GM23338 (cell line): ENCODE measurements around the gene DLG2. TPM values are rescaled to one million over a fixed set of nuclear protein-coding genes. Genes with fewer than 3 reads are reported as not detected.

ENCODE experiments used
- ATAC-seq: fragments of 200-7000 bp; cut with Tn5 transposase; 3 replicates; pipeline ENCODE4 v1.9.1; 2020
- DNase-seq: peaks from one replicate; pipeline ENCODE4 v3.0.0-alpha.2; 2015; ENCODE audit warnings: low spot score
- H2AFZ ChIP-seq: fragments of 200-600 bp; sonication (generic); 2 replicates; pipeline ENCODE4 v1.8.0; 2016; ENCODE audit warnings: antibody characterized with exemption, mild to moderate bottlenecking, moderate library complexity
- H3F3A ChIP-seq: fragments of 200-600 bp; sonication (generic); replicated peaks from 2 replicates; pipeline ENCODE4 v1.8.0; 2017; ENCODE audit warnings: antibody characterized with exemption, mixed run types, low read depth
- H3K27ac ChIP-seq: fragments of 200-600 bp; sonication (generic); 2 replicates; pipeline ENCODE4 v1.6.1; 2016; ENCODE audit warnings: low read depth
- H3K27me3 ChIP-seq: fragments of 200-600 bp; sonication (generic); 2 replicates; pipeline ENCODE4 v1.8.0; 2016; ENCODE audit warnings: mild to moderate bottlenecking, mixed run types, moderate library complexity; ENCODE audit not compliant: insufficient read depth
- H3K36me3 ChIP-seq: fragments of 200-600 bp; sonication (generic); 2 replicates; pipeline ENCODE4 v1.8.0; 2016; ENCODE audit warnings: mild to moderate bottlenecking; ENCODE audit not compliant: insufficient read depth
- H3K4me1 ChIP-seq: fragments of 200-600 bp; sonication (generic); 2 replicates; pipeline ENCODE4 v1.8.0; 2016; ENCODE audit warnings: mild to moderate bottlenecking, moderate library complexity; ENCODE audit not compliant: insufficient read depth
- H3K4me2 ChIP-seq: fragments of 200-600 bp; sonication (generic); 2 replicates; pipeline ENCODE4 v1.7.1; 2017; ENCODE audit warnings: mixed run types
- H3K4me3 ChIP-seq: fragments of 200-600 bp; sonication (generic); 2 replicates; pipeline ENCODE4 v1.6.1; 2016; ENCODE audit warnings: mixed run types
- H3K79me2 ChIP-seq: fragments of 200-600 bp; sonication (generic); replicated peaks from 2 replicates; pipeline ENCODE4 v1.8.0; 2017; ENCODE audit warnings: mild to moderate bottlenecking; ENCODE audit not compliant: insufficient read depth
- H3K9me2 ChIP-seq: fragments of 200-600 bp; sonication (generic); 2 replicates; pipeline ENCODE4 v1.8.0; 2017; ENCODE audit not compliant: insufficient read depth
- H4K20me1 ChIP-seq: fragments of 200-600 bp; sonication (generic); replicated peaks from 2 replicates; pipeline ENCODE4 v1.8.0; 2017; ENCODE audit warnings: mild to moderate bottlenecking; ENCODE audit not compliant: insufficient read depth
- H3K27ac Mint-ChIP-seq: 2 replicates; pipeline ENCODE4 v1.8.0; 2020; ENCODE audit warnings: inconsistent platforms, mild to moderate bottlenecking, moderate library complexity, mixed read lengths
- H3K27me3 Mint-ChIP-seq: 3 replicates; pipeline ENCODE4 v1.8.0; 2022; ENCODE audit warnings: low read depth, mild to moderate bottlenecking, moderate library complexity, mixed read lengths, inconsistent platforms; ENCODE audit not compliant: insufficient read depth, poor library complexity
- H3K36me3 Mint-ChIP-seq: 3 replicates; pipeline ENCODE4 v1.8.0; 2021; ENCODE audit warnings: low read depth, mild to moderate bottlenecking, inconsistent platforms, moderate library complexity, mixed read lengths
- H3K4me1 Mint-ChIP-seq: 3 replicates; pipeline ENCODE4 v1.8.0; 2020; ENCODE audit warnings: mild to moderate bottlenecking, inconsistent platforms, mixed read lengths
- H3K4me3 Mint-ChIP-seq: 3 replicates; pipeline ENCODE4 v1.8.0; 2021; ENCODE audit warnings: moderate library complexity, mild to moderate bottlenecking, inconsistent platforms, mixed read lengths
- H3K9me3 Mint-ChIP-seq: 3 replicates; pipeline ENCODE4 v1.8.0; 2020; ENCODE audit warnings: moderate library complexity, mild to moderate bottlenecking, inconsistent platforms, mixed read lengths
- CREB1 ChIP-seq: fragments of 250-450 bp; sonication (Bioruptor Pico); IDR thresholded peaks from 2 replicates; pipeline ENCODE4 v1.5.0; 2020; ENCODE audit warnings: low read depth, mild to moderate bottlenecking, moderate library complexity
- ETS1 ChIP-seq: IDR thresholded peaks from 2 replicates; pipeline ENCODE4 v1.6.1; 2016; ENCODE audit warnings: antibody characterized with exemption
- EZH2 ChIP-seq: fragments of 200-600 bp; sonication (generic); IDR thresholded peaks from one replicate; pipeline ENCODE4 v1.8.0; 2017; ENCODE audit warnings: antibody characterized with exemption, mild to moderate bottlenecking, low read depth; ENCODE audit not compliant: unreplicated experiment
- EZH2phosphoT487 ChIP-seq: fragments of 200-600 bp; sonication (generic); IDR thresholded peaks from one replicate; pipeline ENCODE4 v1.8.1; 2018; ENCODE audit warnings: antibody characterized with exemption; ENCODE audit not compliant: unreplicated experiment
- JUNB ChIP-seq: IDR thresholded peaks from one replicate; pipeline ENCODE4 v1.6.1; 2016; ENCODE audit warnings: antibody characterized with exemption; ENCODE audit not compliant: unreplicated experiment
- NANOG ChIP-seq: IDR thresholded peaks from 2 replicates; pipeline ENCODE4 v1.6.1; 2016; ENCODE audit warnings: antibody characterized with exemption, borderline replicate concordance
- POLR2AphosphoS5 ChIP-seq: IDR thresholded peaks from 2 replicates; pipeline ENCODE4 v1.6.1; 2016; ENCODE audit warnings: antibody characterized with exemption, low read depth
- STAT1 ChIP-seq: IDR thresholded peaks from one replicate; pipeline ENCODE4 v1.6.1; 2016; ENCODE audit warnings: antibody characterized with exemption; ENCODE audit not compliant: unreplicated experiment
- ZNF114 ChIP-seq: fragments of 250-450 bp; sonication (Bioruptor Pico); IDR thresholded peaks from 2 replicates; pipeline ENCODE4 v1.5.0; 2020; ENCODE audit warnings: mild to moderate bottlenecking, moderate library complexity
- ZNF331 ChIP-seq: fragments of 250-450 bp; sonication (Bioruptor Pico); IDR thresholded peaks from 2 replicates; pipeline ENCODE4 v1.5.0; 2020; ENCODE audit warnings: low read depth, mild to moderate bottlenecking, moderate library complexity
- ZNF462 ChIP-seq: fragments of 250-450 bp; sonication (Bioruptor Pico); IDR thresholded peaks from 2 replicates; pipeline ENCODE4 v1.5.0; 2020; ENCODE audit warnings: mild to moderate bottlenecking, moderate library complexity
- polyA plus RNA-seq: library from polyadenylated mRNA; unstranded; fragments of >200 nt; fragmentation: Nextera tagmentation; extraction: Ambion mirVana; gene quantifications from 2 replicates; pipeline ENCODE4 v1.2.1, GENCODE V29; 2016
- total RNA-seq: library from RNA; depleted of rRNA; stranded (reverse); fragments of >200 nt; shearing (Covaris generic); gene quantifications from 2 replicates; pipeline ENCODE4 v1.2.3, GENCODE V29; 2014
- TF ChIP-seq, protein P1 (sequence below): IDR thresholded peaks from one replicate; pipeline ENCODE4 v1.6.1; 2018; ENCODE audit warnings: antibody characterized with exemption; ENCODE audit not compliant: unreplicated experiment
- TF ChIP-seq, protein P2 (sequence below), 2 experiments: fragments of 200-600 bp in 1 of 2; sonication (generic) in 1 of 2; conservative IDR thresholded peaks; 2 replicates each; pipeline versions ENCODE4 v1.5.1 to v1.6.1; 2016 to 2017; ENCODE audit warnings: antibody characterized with exemption in 2 of 2, low read depth in 2 of 2, mild to moderate bottlenecking in 2 of 2, moderate library complexity in 1 of 2

Gene DLG2
- total and polyA plus RNA-seq, 2 experiments from 2014 or later: 19.8 to 21.5 TPM

DNA sequence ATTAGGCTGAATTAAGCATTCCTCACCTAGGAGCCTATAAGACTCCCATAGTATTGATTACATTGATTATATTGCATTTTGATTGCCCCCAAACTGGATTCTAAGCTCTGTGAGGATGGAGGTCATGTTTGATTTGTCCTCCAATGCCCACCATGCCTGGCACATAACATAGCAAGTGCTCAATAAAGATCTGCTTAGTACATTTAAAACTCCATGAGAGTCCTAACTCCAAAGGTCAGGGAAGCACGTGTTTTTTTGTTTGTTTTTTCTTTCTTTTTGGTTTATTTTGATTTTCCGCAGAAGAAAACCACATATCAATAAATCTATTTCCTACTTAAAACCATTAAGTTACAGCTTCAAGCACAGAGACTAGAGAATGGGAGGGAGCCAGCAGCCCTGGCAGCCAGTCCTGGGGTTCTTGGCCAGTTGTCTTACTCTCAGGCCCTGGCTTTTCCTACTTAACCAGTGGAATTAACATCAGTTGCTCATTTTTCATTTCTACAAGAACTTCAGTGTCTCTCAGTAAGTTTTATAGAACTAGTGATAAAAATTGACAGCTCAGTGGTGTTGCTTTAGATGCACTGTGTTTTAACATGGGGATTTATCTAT lies 1911.1 kb downstream of the DLG2 start:
- H3K27me3 ChIP-seq: no peaks in the 10 kb centered on the region
- peaks cover 14% of the 10 kb centered on the region for H3K4me1 ChIP-seq
- no peak overlapping the region for H3K4me3 ChIP-seq
- Mint-ChIP-seq H3K4me3 (no peak overlapping the region), H3K4me1 (peaks cover 23% of the 10 kb centered on the region), H3K27me3 (no peaks in the 10 kb centered on the region), H3K36me3 (0 out of 3 replicates have a peak, but pooled peaks cover 3% of the 10 kb centered on the region), H3K27ac (no peak overlapping the region), H3K9me3 (no peaks in the 10 kb centered on the region)
- no peaks in the 10 kb centered on the region for H3F3A ChIP-seq
- TF ChIP-seq EZH2phosphoT487 (no peak), JUNB (no peak), POLR2AphosphoS5 (no peak), NANOG (no peak), ETS1 (no peak), ZNF114 (CRISPR knock-in tag) (no peak), EZH2 (no peak), ZNF462 (CRISPR knock-in tag) (no peak), CREB1 (no peak), ZNF331 (CRISPR knock-in tag) (no peak), STAT1 (no peak)
- TF ChIP-seq, protein P1, sequence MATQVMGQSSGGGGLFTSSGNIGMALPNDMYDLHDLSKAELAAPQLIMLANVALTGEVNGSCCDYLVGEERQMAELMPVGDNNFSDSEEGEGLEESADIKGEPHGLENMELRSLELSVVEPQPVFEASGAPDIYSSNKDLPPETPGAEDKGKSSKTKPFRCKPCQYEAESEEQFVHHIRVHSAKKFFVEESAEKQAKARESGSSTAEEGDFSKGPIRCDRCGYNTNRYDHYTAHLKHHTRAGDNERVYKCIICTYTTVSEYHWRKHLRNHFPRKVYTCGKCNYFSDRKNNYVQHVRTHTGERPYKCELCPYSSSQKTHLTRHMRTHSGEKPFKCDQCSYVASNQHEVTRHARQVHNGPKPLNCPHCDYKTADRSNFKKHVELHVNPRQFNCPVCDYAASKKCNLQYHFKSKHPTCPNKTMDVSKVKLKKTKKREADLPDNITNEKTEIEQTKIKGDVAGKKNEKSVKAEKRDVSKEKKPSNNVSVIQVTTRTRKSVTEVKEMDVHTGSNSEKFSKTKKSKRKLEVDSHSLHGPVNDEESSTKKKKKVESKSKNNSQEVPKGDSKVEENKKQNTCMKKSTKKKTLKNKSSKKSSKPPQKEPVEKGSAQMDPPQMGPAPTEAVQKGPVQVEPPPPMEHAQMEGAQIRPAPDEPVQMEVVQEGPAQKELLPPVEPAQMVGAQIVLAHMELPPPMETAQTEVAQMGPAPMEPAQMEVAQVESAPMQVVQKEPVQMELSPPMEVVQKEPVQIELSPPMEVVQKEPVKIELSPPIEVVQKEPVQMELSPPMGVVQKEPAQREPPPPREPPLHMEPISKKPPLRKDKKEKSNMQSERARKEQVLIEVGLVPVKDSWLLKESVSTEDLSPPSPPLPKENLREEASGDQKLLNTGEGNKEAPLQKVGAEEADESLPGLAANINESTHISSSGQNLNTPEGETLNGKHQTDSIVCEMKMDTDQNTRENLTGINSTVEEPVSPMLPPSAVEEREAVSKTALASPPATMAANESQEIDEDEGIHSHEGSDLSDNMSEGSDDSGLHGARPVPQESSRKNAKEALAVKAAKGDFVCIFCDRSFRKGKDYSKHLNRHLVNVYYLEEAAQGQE: no peak
- TF ChIP-seq, protein P2, sequence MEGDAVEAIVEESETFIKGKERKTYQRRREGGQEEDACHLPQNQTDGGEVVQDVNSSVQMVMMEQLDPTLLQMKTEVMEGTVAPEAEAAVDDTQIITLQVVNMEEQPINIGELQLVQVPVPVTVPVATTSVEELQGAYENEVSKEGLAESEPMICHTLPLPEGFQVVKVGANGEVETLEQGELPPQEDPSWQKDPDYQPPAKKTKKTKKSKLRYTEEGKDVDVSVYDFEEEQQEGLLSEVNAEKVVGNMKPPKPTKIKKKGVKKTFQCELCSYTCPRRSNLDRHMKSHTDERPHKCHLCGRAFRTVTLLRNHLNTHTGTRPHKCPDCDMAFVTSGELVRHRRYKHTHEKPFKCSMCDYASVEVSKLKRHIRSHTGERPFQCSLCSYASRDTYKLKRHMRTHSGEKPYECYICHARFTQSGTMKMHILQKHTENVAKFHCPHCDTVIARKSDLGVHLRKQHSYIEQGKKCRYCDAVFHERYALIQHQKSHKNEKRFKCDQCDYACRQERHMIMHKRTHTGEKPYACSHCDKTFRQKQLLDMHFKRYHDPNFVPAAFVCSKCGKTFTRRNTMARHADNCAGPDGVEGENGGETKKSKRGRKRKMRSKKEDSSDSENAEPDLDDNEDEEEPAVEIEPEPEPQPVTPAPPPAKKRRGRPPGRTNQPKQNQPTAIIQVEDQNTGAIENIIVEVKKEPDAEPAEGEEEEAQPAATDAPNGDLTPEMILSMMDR (conservative IDR thresholded peaks at IDR 0.05; ENCODE audit: low read depth in 2 of 2): no peak
- no peak for DNase-seq
- no peak for ATAC-seq
- H4K20me1 ChIP-seq: no peaks in the 10 kb centered on the region
- no peaks in the 10 kb centered on the region; the same call in 1 of the 2 replicates for H3K9me2 ChIP-seq
- H3K36me3 ChIP-seq: no peaks in the 10 kb centered on the region
- H2AFZ ChIP-seq: no peak overlapping the region
- peaks cover 3% of the 10 kb centered on the region; the same call in 1 of the 2 replicates for H3K79me2 ChIP-seq
- no peak overlapping the region for H3K4me2 ChIP-seq
- no peak overlapping the region for H3K27ac ChIP-seq
